GM12891 (cell line): ENCODE measurements around the gene KCNK5.

Source experiments
- PAX5 ChIP-seq: IDR thresholded peaks from 2 replicates; pipeline ENCODE4 v1.6.1; 2011; ENCODE audit warnings: low read length, moderate library complexity, mild to moderate bottlenecking; ENCODE audit not compliant: insufficient read depth, severe bottlenecking
- POLR2A ChIP-seq: IDR thresholded peaks from 2 replicates; pipeline ENCODE4 v1.6.1; 2011; ENCODE audit warnings: low read depth, low read length, control low read depth
- POLR2AphosphoS5 ChIP-seq: IDR thresholded peaks from 2 replicates; pipeline ENCODE4 v1.6.1; 2011; ENCODE audit warnings: low read depth, low read length, control low read depth
- SPI1 ChIP-seq: IDR thresholded peaks from 2 replicates; pipeline ENCODE4 v1.6.1; 2011; ENCODE audit warnings: low read depth, low read length, control low read depth
- TAF1 ChIP-seq: IDR thresholded peaks from 2 replicates; pipeline ENCODE4 v1.6.1; 2011; ENCODE audit warnings: low read depth, low read length, control low read depth

- TF ChIP-seq POLR2A, result no peak
- no peak for TF ChIP-seq POLR2AphosphoS5
- TF ChIP-seq SPI1, result no peak
- TF ChIP-seq TAF1, result no peak
- TF ChIP-seq PAX5, result no peak
Measured at GRCh38 chr6:39194466-39194865, 34.8 kb downstream of the KCNK5 start.
